A549 (cell line): ENCODE data around the gene PCED1B. TPM values are rescaled to one million over a fixed set of nuclear protein-coding genes. Genes with fewer than 3 reads are reported as not detected.
A peak's percentile ranks its signal among the peaks of the same experiment; 100 is the strongest.

Source experiments
- ATAC-seq, 2 experiments: fragments of 200-7000 bp in 1 of 2; fragments of >200 bp in 1 of 2; cut with Nextera tagmentation in 1 of 2; cut with Tn5 transposase in 1 of 2; 3 replicates each; pipeline versions ENCODE4 v1.8.0 to v1.9.1; 2018 to 2020; ENCODE audit warnings: mild to moderate bottlenecking in 1 of 2, moderate library complexity in 1 of 2
- CTCF ChIA-PET: fragments of 300-600 bp; sonication (Branson Sonifier 250); formaldehyde crosslinking; extraction: SDS; loops from one replicate; lab custom pipeline; 2021; ENCODE audit warnings: antibody characterized with exemption, inconsistent platforms; lab: Yijun Ruan, JAX
- POLR2A ChIA-PET: fragments of 350-600 bp; formaldehyde crosslinking; extraction: SDS; loops from one replicate; lab custom pipeline; 2021; ENCODE audit warnings: antibody characterized with exemption, inconsistent platforms; lab: Yijun Ruan, JAX
- DNase-seq, 2 experiments: peaks; one replicate each; pipeline versions ENCODE4 v3.0.0 to v3.0.0-alpha.2; 2011 to 2016; ENCODE audit warnings: low read depth in 1 of 2, low spot score in 1 of 2
- FAIRE-seq: peaks from 2 replicates; lab custom pipeline; 2011; peaks lifted over from hg19 to GRCh38; lab: Jason Lieb, UNC
- H3K27ac ChIP-seq, 2 experiments: fragments of >200 bp; sonication (Bioruptor Twin); formaldehyde crosslinking; 3 replicates each; pipeline ENCODE4 v1.5.1; 2016 to 2017
- H3K4me1 ChIP-seq: fragments of >200 bp; sonication (Bioruptor Twin); formaldehyde crosslinking; 3 replicates; pipeline ENCODE4 v1.6.1; 2016
- H3K4me2 ChIP-seq: fragments of >200 bp; sonication (Bioruptor Twin); formaldehyde crosslinking; 3 replicates; pipeline ENCODE4 v1.6.1; 2016
- H3K4me3 ChIP-seq: fragments of >200 bp; sonication (Bioruptor Twin); formaldehyde crosslinking; 3 replicates; pipeline ENCODE4 v1.5.1; 2016
- H3K9me3 ChIP-seq: fragments of >200 bp; sonication (Bioruptor Twin); formaldehyde crosslinking; 3 replicates; pipeline ENCODE4 v1.6.1; 2016
- ATOH8 ChIP-seq: fragments of 250-450 bp; sonication (Bioruptor Pico); IDR thresholded peaks from 2 replicates; pipeline ENCODE4 v1.5.0; 2020; ENCODE audit warnings: low read depth, mild to moderate bottlenecking, moderate library complexity
- BHLHE40 ChIP-seq: IDR thresholded peaks from 2 replicates; pipeline ENCODE4 v1.6.1; 2012; ENCODE audit warnings: low read depth, low read length, inconsistent platforms
- CBX2 ChIP-seq: fragments of 200-600 bp; sonication (generic); IDR thresholded peaks from 2 replicates; pipeline ENCODE4 v1.6.1; 2016; ENCODE audit warnings: low read depth, mild to moderate bottlenecking, borderline replicate concordance
- CEBPB ChIP-seq, 2 experiments: fragments of >200 bp in 1 of 2; sonication (Bioruptor Twin) in 1 of 2; formaldehyde crosslinking in 1 of 2; IDR thresholded peaks; 2 replicates each; pipeline ENCODE4 v1.6.1; 2012 to 2016
- CHD2 ChIP-seq: fragments of 150-350 bp; IDR thresholded peaks from 2 replicates; pipeline ENCODE4 v1.6.1; 2014; ENCODE audit warnings: low read length; ENCODE audit not compliant: partially characterized antibody
- CHD4 ChIP-seq: fragments of 200-600 bp; sonication (generic); IDR thresholded peaks from 2 replicates; pipeline ENCODE4 v1.6.1; 2016; ENCODE audit warnings: antibody characterized with exemption, mild to moderate bottlenecking, borderline replicate concordance
- ELK1 ChIP-seq: fragments of 150-350 bp; IDR thresholded peaks from 2 replicates; pipeline ENCODE4 v1.6.1; 2014; ENCODE audit warnings: low read depth, mild to moderate bottlenecking, low read length
- EP300 ChIP-seq, 2 experiments: fragments of >200 bp; sonication (Bioruptor Twin); formaldehyde crosslinking; IDR thresholded peaks; 2 replicates in 1 of 2; 3 replicates in 1 of 2; pipeline ENCODE4 v1.6.1; 2016 to 2017
- FOSB ChIP-seq: fragments of 250-450 bp; sonication (Bioruptor Pico); IDR thresholded peaks from 2 replicates; pipeline ENCODE4 v1.5.0; 2020; ENCODE audit warnings: mild to moderate bottlenecking, moderate library complexity
- FOSL2 ChIP-seq, 2 experiments: fragments of 450-650 bp in 1 of 2; fragments of >200 bp in 1 of 2; sonication (Bioruptor Twin) in 1 of 2; formaldehyde crosslinking; IDR thresholded peaks; 2 replicates each; pipeline versions ENCODE4 v1.5.0 to v1.6.1; 2016 to 2020; ENCODE audit warnings: mild to moderate bottlenecking in 1 of 2, moderate library complexity in 1 of 2
- FOXS1 ChIP-seq: fragments of 250-450 bp; sonication (Bioruptor Pico); IDR thresholded peaks from 2 replicates; pipeline ENCODE4 v1.5.0; 2020; ENCODE audit warnings: mild to moderate bottlenecking, moderate library complexity
- GATA3 ChIP-seq: IDR thresholded peaks from 2 replicates; pipeline ENCODE4 v1.6.1; 2012; ENCODE audit warnings: borderline replicate concordance
- HES2 ChIP-seq: fragments of >200 bp; sonication (Bioruptor Twin); formaldehyde crosslinking; IDR thresholded peaks from 2 replicates; pipeline ENCODE4 v1.6.1; 2016
- HEYL ChIP-seq: fragments of 250-450 bp; sonication (Bioruptor Pico); IDR thresholded peaks from 2 replicates; pipeline ENCODE4 v1.8.0; 2021; ENCODE audit warnings: mild to moderate bottlenecking, moderate library complexity
- HMGXB4 ChIP-seq: fragments of 250-450 bp; sonication (Bioruptor Pico); IDR thresholded peaks from 2 replicates; pipeline ENCODE4 v1.5.0; 2021; ENCODE audit warnings: mild to moderate bottlenecking, moderate library complexity, borderline replicate concordance
- HOXA7 ChIP-seq: fragments of 250-450 bp; sonication (Bioruptor Pico); IDR thresholded peaks from 2 replicates; pipeline ENCODE4 v1.5.0; 2020; ENCODE audit warnings: mild to moderate bottlenecking, moderate library complexity
- HOXB5 ChIP-seq: fragments of 250-450 bp; sonication (Bioruptor Pico); IDR thresholded peaks from 2 replicates; pipeline ENCODE4 v1.5.0; 2020; ENCODE audit warnings: mild to moderate bottlenecking, moderate library complexity
- JUN ChIP-seq, 2 experiments: fragments of >200 bp; sonication (Bioruptor Twin); formaldehyde crosslinking; IDR thresholded peaks; 2 replicates in 1 of 2; 3 replicates in 1 of 2; pipeline ENCODE4 v1.6.1; 2016 to 2017
- KDM5A ChIP-seq: fragments of 200-600 bp; sonication (generic); IDR thresholded peaks from 2 replicates; pipeline ENCODE4 v1.6.1; 2016; ENCODE audit warnings: antibody characterized with exemption, mild to moderate bottlenecking
- MAFK ChIP-seq: fragments of 450-650 bp; IDR thresholded peaks from 2 replicates; pipeline ENCODE4 v1.6.1; 2014; ENCODE audit not compliant: partially characterized antibody
- MYC ChIP-seq: IDR thresholded peaks from 2 replicates; pipeline ENCODE4 v1.6.1; 2012; ENCODE audit warnings: mild to moderate bottlenecking, inconsistent platforms, low read length, improper control_type of control experiment, borderline replicate concordance
- NPAS2 ChIP-seq: fragments of 250-450 bp; sonication (Bioruptor Pico); IDR thresholded peaks from 2 replicates; pipeline ENCODE4 v1.8.0; 2022; ENCODE audit warnings: mild to moderate bottlenecking, moderate library complexity, borderline replicate concordance
- NR3C1 ChIP-seq: fragments of >200 bp; sonication (Bioruptor Twin); formaldehyde crosslinking; IDR thresholded peaks from 3 replicates; pipeline ENCODE4 v1.6.1; 2017
- PHF8 ChIP-seq: fragments of 200-600 bp; sonication (generic); IDR thresholded peaks from 2 replicates; pipeline ENCODE4 v1.6.1; 2016; ENCODE audit warnings: low read depth, mild to moderate bottlenecking, antibody characterized with exemption, moderate library complexity, borderline replicate concordance
- POLR2AphosphoS2 ChIP-seq: conservative IDR thresholded peaks from 2 replicates; pipeline ENCODE4 v1.6.1; 2012; ENCODE audit warnings: low read length, improper control_type of control experiment, inconsistent platforms
- RAD21 ChIP-seq, 2 experiments: fragments of >200 bp in 1 of 2; sonication (Bioruptor Twin) in 1 of 2; formaldehyde crosslinking in 1 of 2; IDR thresholded peaks in 1 of 2; conservative IDR thresholded peaks in 1 of 2; 2 replicates in 1 of 2; 3 replicates in 1 of 2; pipeline ENCODE4 v1.6.1; 2012 to 2018; ENCODE audit warnings: inconsistent platforms in 1 of 2
- RFX5 ChIP-seq: fragments of 450-650 bp; IDR thresholded peaks from 2 replicates; pipeline ENCODE4 v1.7.1; 2014; ENCODE audit warnings: antibody characterized with exemption, mild to moderate bottlenecking, moderate library complexity
- RNF2 ChIP-seq: fragments of 200-600 bp; sonication (generic); IDR thresholded peaks from 2 replicates; pipeline ENCODE4 v1.6.1; 2016; ENCODE audit warnings: low read depth, mild to moderate bottlenecking, antibody characterized with exemption, moderate library complexity, borderline replicate concordance
- SMC3 ChIP-seq: fragments of >200 bp; sonication (Bioruptor Twin); formaldehyde crosslinking; IDR thresholded peaks from 3 replicates; pipeline ENCODE4 v1.6.1; 2018; ENCODE audit warnings: inconsistent platforms
- SREBF2 ChIP-seq: fragments of 450-650 bp; IDR thresholded peaks from 2 replicates; pipeline ENCODE4 v1.6.1; 2014; ENCODE audit warnings: mild to moderate bottlenecking, moderate library complexity
- TFCP2L1 ChIP-seq: fragments of 250-450 bp; sonication (Bioruptor Pico); IDR thresholded peaks from 2 replicates; pipeline ENCODE4 v1.5.0; 2021; ENCODE audit warnings: mild to moderate bottlenecking
- TP53 ChIP-seq: fragments of 250-450 bp; sonication (Bioruptor Pico); IDR thresholded peaks from 2 replicates; pipeline ENCODE4 v1.5.0; 2021; ENCODE audit warnings: mild to moderate bottlenecking, moderate library complexity
- ZC3H11A ChIP-seq: fragments of 450-650 bp; IDR thresholded peaks from 2 replicates; pipeline ENCODE4 v1.6.1; 2014; ENCODE audit warnings: antibody characterized with exemption, mild to moderate bottlenecking
- ZFP36 ChIP-seq: fragments of 450-650 bp; IDR thresholded peaks from 2 replicates; pipeline ENCODE4 v1.6.1; 2014; ENCODE audit warnings: borderline replicate concordance; ENCODE audit not compliant: partially characterized antibody
- WGBS: methylation state at CpG from one replicate; pipeline ENCODE4 v1.1.6; 2017; ENCODE audit errors: missing lambda C conversion rate; 5-methylcytosine and 5-hydroxymethylcytosine counted together
- polyA plus RNA-seq, 4 experiments: library from polyadenylated mRNA; depleted of rRNA in 3 of 4; stranded (reverse); fragments of >200 nt; fragmentation: RNase III in 1 of 4; extraction: RNeasy Plus Mini Kit Qiagen cat#74134 plus additional on column Dnase treatment in 1 of 4; gene quantifications; 2 replicates in 3 of 4; 3 replicates in 1 of 4; pipeline ENCODE4 v1.2.3, GENCODE V29; 2011 to 2017

Gene PCED1B
- polyA plus RNA-seq, 2 of the 4 experiments (the other 2 are of a cell fraction) = 74.6 to 108 TPM

- no peak for ATAC-seq
- WGBS = 91% methylated on average over 8 of the region's 8 CpGs
- CTCF ChIA-PET = interaction anchor here (0.9 to 2.7 kb wide), 6 partner anchors 11 to 469 kb away, joined by 3 to 14 read pairs (median 3); no protein-coding TSS in a partner anchor
- no peak overlapping the region for H3K4me3 ChIP-seq
- POLR2A ChIA-PET = interaction anchor here (0.9 kb wide), 1 partner anchor 179 kb away, joined by 4 read pairs; no protein-coding TSS in a partner anchor
- DNase-seq = no peak
- no peaks in the 10 kb centered on the region for H3K9me3 ChIP-seq
- H3K4me2 ChIP-seq = no peak overlapping the region
- peaks cover 76% of the 10 kb centered on the region for H3K4me1 ChIP-seq
- no peak for FAIRE-seq
- TF ChIP-seq HEYL (no peak), CEBPB (IDR thresholded peaks at IDR 0.05) (no peak), CBX2 (no peak), RNF2 (no peak), HES2 (no peak), HOXA7 (no peak), HOXB5 (CRISPR knock-in tag) (no peak), EP300 (IDR thresholded peaks at IDR 0.05) (no peak), SREBF2 (no peak), NPAS2 (CRISPR knock-in tag) (no peak), POLR2AphosphoS2 (no peak), CHD4 (no peak), JUN (IDR thresholded peaks at IDR 0.05) (no peak)
- peak overlapping the region; percentile 98 to 99 for H3K27ac ChIP-seq
Measured at GRCh38 chr12:47218191-47218654, 138.8 kb downstream of the PCED1B start.

GRCh38 chr12:47219243-47219642, 139.8 kb downstream of the PCED1B start:
- FAIRE-seq = peak; percentile 88
- ATAC-seq = peak in 1 of 2 experiments; percentile 2; a peak in 2 of 6 replicates
- no peaks in the 10 kb centered on the region for H3K9me3 ChIP-seq
- H3K4me1 ChIP-seq = peaks cover 66% of the 10 kb centered on the region
- DNase-seq = peak; percentile 47 to 91
- peak overlapping the region; percentile 98 to 99 for H3K27ac ChIP-seq
- 2% methylated on average over 3 of the region's 3 CpGs for WGBS
- H3K4me2 ChIP-seq = peak overlapping the region; percentile 55
- POLR2A ChIA-PET = interaction anchor here (0.6 to 4.2 kb wide), 12 partner anchors 10 to 185 kb away, joined by 3 to 156 read pairs (median 4); partner anchors contain the start of genes AMIGO2 and PCED1B
- CTCF ChIA-PET = interaction anchor here (0.6 to 2.7 kb wide), 6 partner anchors 13 to 187 kb away, joined by 3 to 14 read pairs (median 3); no protein-coding TSS in a partner anchor
- no peak overlapping the region for H3K4me3 ChIP-seq
- TF ChIP-seq JUN (IDR thresholded peaks at IDR 0.05) (peak in 1 of 2 experiments; percentile 61; a peak in 3 of 5 replicates), ZFP36 (no peak), FOXS1 (peak; percentile 25; the same call in 1 of the 2 replicates), ELK1 (no peak), SMC3 (peak; percentile 24; the same call in 1 of the 3 replicates), HMGXB4 (CRISPR knock-in tag) (no peak), CEBPB (IDR thresholded peaks at IDR 0.05) (peak in 1 of 2 experiments; percentile 6; a peak in 1 of 4 replicates), SREBF2 (no peak), RAD21 (conservative IDR thresholded peaks at IDR 0.05 in 1 of 2, IDR thresholded peaks at IDR 0.05 in 1 of 2) (peak; percentile 15 to 30; a peak in 1 of 5 replicates), TFCP2L1 (CRISPR knock-in tag) (no peak), FOSB (CRISPR knock-in tag) (no peak), FOSL2 (IDR thresholded peaks at IDR 0.05) (no peak), FOSL2 (CRISPR knock-in tag; IDR thresholded peaks at IDR 0.05) (peak; percentile 74), PHF8 (no peak), CHD2 (no peak), BHLHE40 (no peak), NR3C1 (no peak), KDM5A (no peak), CBX2 (no peak), RNF2 (no peak), ATOH8 (0 out of 2 replicates have a peak, but pooled peaks have one; percentile 70), ZC3H11A (no peak), HEYL (no peak), RFX5 (no peak), MAFK (peak; percentile 80), TP53 (no peak), GATA3 (no peak; the same call in 1 of the 2 replicates), MYC (no peak)
